LNCAP (cell line): ENCODE data around the gene RGS19.

Experiments used
- TF ChIP-seq, protein P1 (sequence below): fragments of 450-650 bp; IDR thresholded peaks from 2 replicates; pipeline ENCODE4 v1.5.1; 2017; ENCODE audit warnings: mild to moderate bottlenecking

Gene RGS19

DNA sequence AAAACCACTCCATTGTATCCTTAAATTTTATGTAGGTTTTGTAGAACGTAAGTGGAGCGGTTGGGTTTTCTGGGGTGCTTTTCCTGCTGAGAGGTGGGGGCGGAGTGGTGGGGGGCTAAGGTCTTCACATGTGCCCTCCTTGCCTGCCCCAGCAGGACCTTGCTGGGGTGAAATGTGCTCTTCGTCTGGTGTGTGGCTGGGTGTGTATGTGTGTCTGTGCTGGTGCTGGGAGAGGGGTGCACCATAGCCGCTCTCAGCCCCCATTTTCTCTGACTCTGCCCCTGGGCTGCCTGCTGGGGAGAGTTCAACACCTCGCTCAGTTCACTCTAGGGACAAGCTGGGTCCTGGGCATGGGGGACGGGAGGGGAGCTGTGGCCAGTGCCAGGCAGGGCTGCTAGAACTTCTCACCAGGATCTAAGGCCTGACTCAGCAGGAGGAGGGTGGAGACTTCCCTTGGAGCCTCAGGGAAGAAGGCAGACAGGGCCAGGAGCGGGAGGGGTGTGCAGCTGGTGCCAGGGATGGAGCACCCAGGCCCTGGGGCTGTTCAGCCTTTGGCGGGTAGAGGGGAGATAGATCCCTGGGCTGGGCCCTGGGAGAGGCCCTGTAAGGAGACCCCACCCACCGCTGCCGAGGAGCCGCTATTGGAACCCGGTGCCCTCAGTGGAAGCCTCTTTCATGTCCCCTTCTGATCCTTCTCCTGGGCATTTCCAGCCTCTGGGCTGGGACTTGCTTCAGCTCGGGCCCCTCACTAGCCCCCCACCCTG lies 34.7 kb downstream of the RGS19 start:
- TF ChIP-seq, protein P1, sequence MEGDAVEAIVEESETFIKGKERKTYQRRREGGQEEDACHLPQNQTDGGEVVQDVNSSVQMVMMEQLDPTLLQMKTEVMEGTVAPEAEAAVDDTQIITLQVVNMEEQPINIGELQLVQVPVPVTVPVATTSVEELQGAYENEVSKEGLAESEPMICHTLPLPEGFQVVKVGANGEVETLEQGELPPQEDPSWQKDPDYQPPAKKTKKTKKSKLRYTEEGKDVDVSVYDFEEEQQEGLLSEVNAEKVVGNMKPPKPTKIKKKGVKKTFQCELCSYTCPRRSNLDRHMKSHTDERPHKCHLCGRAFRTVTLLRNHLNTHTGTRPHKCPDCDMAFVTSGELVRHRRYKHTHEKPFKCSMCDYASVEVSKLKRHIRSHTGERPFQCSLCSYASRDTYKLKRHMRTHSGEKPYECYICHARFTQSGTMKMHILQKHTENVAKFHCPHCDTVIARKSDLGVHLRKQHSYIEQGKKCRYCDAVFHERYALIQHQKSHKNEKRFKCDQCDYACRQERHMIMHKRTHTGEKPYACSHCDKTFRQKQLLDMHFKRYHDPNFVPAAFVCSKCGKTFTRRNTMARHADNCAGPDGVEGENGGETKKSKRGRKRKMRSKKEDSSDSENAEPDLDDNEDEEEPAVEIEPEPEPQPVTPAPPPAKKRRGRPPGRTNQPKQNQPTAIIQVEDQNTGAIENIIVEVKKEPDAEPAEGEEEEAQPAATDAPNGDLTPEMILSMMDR: no peak

GRCh38 chr20:64043768-64044167 lies 35.5 kb downstream of the RGS19 start:
- TF ChIP-seq, protein P1: no peak

GRCh38 chr20:64042054-64042781 lies 37.1 kb downstream of the RGS19 start:
- TF ChIP-seq, protein P1: no peak

- TF ChIP-seq, protein P1: no peak
These were observed 37.6 kb downstream of the RGS19 start for GRCh38 chr20:64041781-64042053.

DNA sequence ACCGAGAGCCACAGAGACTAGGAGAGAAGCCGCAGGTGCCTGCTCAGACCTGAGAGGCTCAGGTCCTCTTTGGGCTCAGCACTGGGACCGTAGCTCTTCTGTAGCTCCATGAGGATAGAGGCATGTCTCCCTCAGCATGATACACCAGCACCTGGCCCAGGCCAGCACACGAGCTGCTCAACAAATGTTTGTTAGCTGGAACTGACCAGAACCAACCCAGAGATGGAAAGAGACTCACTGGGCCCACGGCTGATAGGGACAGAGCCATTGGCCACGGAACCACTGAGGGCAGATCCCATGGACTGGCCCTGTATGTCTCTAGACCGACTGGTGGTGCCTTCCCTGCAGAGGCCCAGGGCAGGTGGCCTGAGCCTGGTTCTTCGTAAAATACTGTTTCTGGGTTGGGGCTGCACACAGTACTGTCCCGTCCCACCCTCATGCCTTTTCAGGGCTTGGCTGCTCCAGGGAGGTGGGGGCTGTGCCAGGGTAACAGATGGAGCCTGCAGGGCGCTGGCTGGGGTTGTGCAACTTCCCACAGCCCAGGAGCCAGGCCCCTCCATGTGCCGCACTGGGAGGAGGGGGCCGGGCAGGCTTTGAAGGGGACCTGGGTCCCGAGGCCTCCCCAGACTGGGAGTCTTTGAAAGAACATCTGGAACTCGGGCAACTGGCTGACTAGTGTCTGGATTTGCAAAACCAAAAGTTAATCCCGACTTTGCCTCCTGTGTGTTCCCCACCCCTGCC lies 38.1 kb downstream of the RGS19 start:
- TF ChIP-seq, protein P1: no peak

GRCh38 chr20:64040231-64041039 lies 38.9 kb downstream of the RGS19 start:
- TF ChIP-seq, protein P1: no peak
